Suprapubic skin (tissue), 4 donors: Measurements from ENCODE around the gene PRICKLE1. TPM values are rescaled to one million over a fixed set of nuclear protein-coding genes. Genes with fewer than 3 reads are reported as not detected.

Source experiments
- DNase-seq, 2 donors: peaks; one replicate each; pipeline ENCODE4 v3.0.0-alpha.2; 2019; ENCODE audit warnings: low spot score in 2 of 2
- H3K27ac ChIP-seq: fragments of 200-600 bp; sonication (generic); one replicate; pipeline ENCODE4 v1.5.1; 2019
- H3K27me3 ChIP-seq: fragments of 200-600 bp; sonication (generic); one replicate; pipeline ENCODE4 v1.5.1; 2019
- H3K36me3 ChIP-seq: fragments of 200-600 bp; sonication (generic); one replicate; pipeline ENCODE4 v1.5.1; 2019
- H3K4me1 ChIP-seq: fragments of 200-600 bp; sonication (generic); one replicate; pipeline ENCODE4 v1.5.1; 2019
- H3K4me3 ChIP-seq: fragments of 200-600 bp; sonication (generic); one replicate; pipeline ENCODE4 v1.5.1; 2019; ENCODE audit warnings: mild to moderate bottlenecking
- H3K9me3 ChIP-seq: fragments of 200-600 bp; sonication (generic); one replicate; pipeline ENCODE4 v1.5.1; 2019
- EP300 ChIP-seq: sonication (generic); formaldehyde crosslinking; IDR thresholded peaks from one replicate; pipeline ENCODE4 v1.6.1; 2017; ENCODE audit warnings: antibody characterized with exemption
- POLR2A ChIP-seq, 2 donors: fragments of 450-650 bp; IDR thresholded peaks; one replicate each; pipeline ENCODE4 v1.6.1; 2017; ENCODE audit warnings: antibody characterized with exemption in 2 of 2, mild to moderate bottlenecking in 2 of 2, moderate library complexity in 2 of 2
- POLR2AphosphoS5 ChIP-seq, 3 donors: sonication (generic); formaldehyde crosslinking; IDR thresholded peaks; one replicate each; pipeline ENCODE4 v1.6.1; 2017; ENCODE audit warnings: antibody characterized with exemption in 3 of 3
- WGBS: methylation state at CpG from one replicate; pipeline ENCODE4 v1.1.5; 2018; 5-methylcytosine and 5-hydroxymethylcytosine counted together
- total RNA-seq, 4 donors: library from RNA; depleted of rRNA; stranded (reverse); fragments of >200 nt; gene quantifications; one replicate each; pipeline ENCODE4 v1.1.0, GENCODE V29; 2016
- TF ChIP-seq, protein P1 (sequence below), 2 donors: fragments of 200-600 bp in 1 of 2; fragments of 450-650 bp in 1 of 2; sonication (generic) in 1 of 2; IDR thresholded peaks; one replicate each; pipeline ENCODE4 v1.5.1; 2016 to 2019; ENCODE audit warnings: antibody characterized with exemption in 2 of 2, mild to moderate bottlenecking in 1 of 2, moderate library complexity in 1 of 2

The PRICKLE1 gene
- total RNA-seq, 4 donors from 2014 or later: 5.8 to 18.9 (median 6.9) TPM

DNA sequence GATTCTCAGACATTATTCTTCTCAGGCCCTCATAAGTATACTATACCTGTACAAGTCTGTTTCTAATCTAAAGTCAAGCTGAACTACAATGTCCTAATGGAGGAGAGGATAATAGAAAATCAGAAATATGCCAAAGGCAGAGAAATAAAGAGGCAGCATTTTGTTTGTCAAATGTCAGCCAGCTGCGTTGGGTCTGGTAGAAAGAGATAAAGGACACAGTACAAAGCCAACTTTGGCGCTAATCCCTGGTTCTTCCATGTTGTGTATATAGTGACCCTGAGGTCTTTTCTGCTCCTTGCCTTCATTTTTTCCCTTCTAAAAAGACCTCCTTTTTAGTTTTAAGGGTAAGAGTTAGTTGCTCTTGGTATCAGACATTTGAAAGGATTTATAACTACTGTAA, 103.1 kb downstream of the PRICKLE1 start:
- no peak for DNase-seq
- no peaks in the 10 kb centered on the region for H3K27me3 ChIP-seq
- WGBS: 75% methylated on average over 2 of the region's 2 CpGs
- no peaks in the 10 kb centered on the region for H3K9me3 ChIP-seq
- H3K4me3 ChIP-seq: no peak overlapping the region
- H3K36me3 ChIP-seq: no peaks in the 10 kb centered on the region
- no peak for TF ChIP-seq POLR2A (IDR thresholded peaks at IDR 0.05)
- no peak for TF ChIP-seq EP300
- TF ChIP-seq, protein P1, sequence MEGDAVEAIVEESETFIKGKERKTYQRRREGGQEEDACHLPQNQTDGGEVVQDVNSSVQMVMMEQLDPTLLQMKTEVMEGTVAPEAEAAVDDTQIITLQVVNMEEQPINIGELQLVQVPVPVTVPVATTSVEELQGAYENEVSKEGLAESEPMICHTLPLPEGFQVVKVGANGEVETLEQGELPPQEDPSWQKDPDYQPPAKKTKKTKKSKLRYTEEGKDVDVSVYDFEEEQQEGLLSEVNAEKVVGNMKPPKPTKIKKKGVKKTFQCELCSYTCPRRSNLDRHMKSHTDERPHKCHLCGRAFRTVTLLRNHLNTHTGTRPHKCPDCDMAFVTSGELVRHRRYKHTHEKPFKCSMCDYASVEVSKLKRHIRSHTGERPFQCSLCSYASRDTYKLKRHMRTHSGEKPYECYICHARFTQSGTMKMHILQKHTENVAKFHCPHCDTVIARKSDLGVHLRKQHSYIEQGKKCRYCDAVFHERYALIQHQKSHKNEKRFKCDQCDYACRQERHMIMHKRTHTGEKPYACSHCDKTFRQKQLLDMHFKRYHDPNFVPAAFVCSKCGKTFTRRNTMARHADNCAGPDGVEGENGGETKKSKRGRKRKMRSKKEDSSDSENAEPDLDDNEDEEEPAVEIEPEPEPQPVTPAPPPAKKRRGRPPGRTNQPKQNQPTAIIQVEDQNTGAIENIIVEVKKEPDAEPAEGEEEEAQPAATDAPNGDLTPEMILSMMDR (IDR thresholded peaks at IDR 0.05): no peak
- TF ChIP-seq POLR2AphosphoS5 (IDR thresholded peaks at IDR 0.05): no peak
- peaks cover 28% of the 10 kb centered on the region for H3K4me1 ChIP-seq
- H3K27ac ChIP-seq: no peak overlapping the region

GRCh38 chr12:42485823-42486222, 103.7 kb downstream of the PRICKLE1 start:
- Histone ChIP-seq H3K9me3 (no peaks in the 10 kb centered on the region), H3K36me3 (no peaks in the 10 kb centered on the region), H3K4me1 (peaks cover 31% of the 10 kb centered on the region), H3K4me3 (no peak overlapping the region), H3K27ac (no peak overlapping the region), H3K27me3 (no peaks in the 10 kb centered on the region)
- no peak for DNase-seq
- WGBS: 89% methylated on average over 3 of the region's 3 CpGs
- TF ChIP-seq POLR2AphosphoS5 (IDR thresholded peaks at IDR 0.05) (no peak), POLR2A (IDR thresholded peaks at IDR 0.05) (no peak), EP300 (no peak)
- TF ChIP-seq, protein P1 (IDR thresholded peaks at IDR 0.05): no peak

GRCh38 chr12:42484996-42485395, 104.5 kb downstream of the PRICKLE1 start:
- no peaks in the 10 kb centered on the region for H3K27me3 ChIP-seq
- no peaks in the 10 kb centered on the region for H3K9me3 ChIP-seq
- H3K36me3 ChIP-seq: no peaks in the 10 kb centered on the region
- no peak overlapping the region for H3K27ac ChIP-seq
- no peak for TF ChIP-seq EP300
- TF ChIP-seq, protein P1 (IDR thresholded peaks at IDR 0.05): no peak
- no peak for TF ChIP-seq POLR2A (IDR thresholded peaks at IDR 0.05)
- TF ChIP-seq POLR2AphosphoS5 (IDR thresholded peaks at IDR 0.05): no peak
- H3K4me3 ChIP-seq: no peak overlapping the region
- DNase-seq: no peak
- WGBS: 65% methylated on average over 3 of the region's 3 CpGs
- peaks cover 31% of the 10 kb centered on the region for H3K4me1 ChIP-seq

GRCh38 chr12:42483521-42483790, 106.1 kb downstream of the PRICKLE1 start:
- H3K36me3 ChIP-seq: no peaks in the 10 kb centered on the region
- DNase-seq: peak in 1 of 2 donors; percentile 73
- no peaks in the 10 kb centered on the region for H3K27me3 ChIP-seq
- no peaks in the 10 kb centered on the region for H3K9me3 ChIP-seq
- WGBS: 0% methylated on average over 1 of the region's 30 CpGs
- peak overlapping the region; percentile 82 for H3K27ac ChIP-seq
- peaks cover 31% of the 10 kb centered on the region for H3K4me1 ChIP-seq
- TF ChIP-seq POLR2A (IDR thresholded peaks at IDR 0.05) (no peak), POLR2AphosphoS5 (IDR thresholded peaks at IDR 0.05) (no peak), EP300 (no peak)
- TF ChIP-seq, protein P1 (IDR thresholded peaks at IDR 0.05): no peak
- peak overlapping the region; percentile 94 for H3K4me3 ChIP-seq

DNA sequence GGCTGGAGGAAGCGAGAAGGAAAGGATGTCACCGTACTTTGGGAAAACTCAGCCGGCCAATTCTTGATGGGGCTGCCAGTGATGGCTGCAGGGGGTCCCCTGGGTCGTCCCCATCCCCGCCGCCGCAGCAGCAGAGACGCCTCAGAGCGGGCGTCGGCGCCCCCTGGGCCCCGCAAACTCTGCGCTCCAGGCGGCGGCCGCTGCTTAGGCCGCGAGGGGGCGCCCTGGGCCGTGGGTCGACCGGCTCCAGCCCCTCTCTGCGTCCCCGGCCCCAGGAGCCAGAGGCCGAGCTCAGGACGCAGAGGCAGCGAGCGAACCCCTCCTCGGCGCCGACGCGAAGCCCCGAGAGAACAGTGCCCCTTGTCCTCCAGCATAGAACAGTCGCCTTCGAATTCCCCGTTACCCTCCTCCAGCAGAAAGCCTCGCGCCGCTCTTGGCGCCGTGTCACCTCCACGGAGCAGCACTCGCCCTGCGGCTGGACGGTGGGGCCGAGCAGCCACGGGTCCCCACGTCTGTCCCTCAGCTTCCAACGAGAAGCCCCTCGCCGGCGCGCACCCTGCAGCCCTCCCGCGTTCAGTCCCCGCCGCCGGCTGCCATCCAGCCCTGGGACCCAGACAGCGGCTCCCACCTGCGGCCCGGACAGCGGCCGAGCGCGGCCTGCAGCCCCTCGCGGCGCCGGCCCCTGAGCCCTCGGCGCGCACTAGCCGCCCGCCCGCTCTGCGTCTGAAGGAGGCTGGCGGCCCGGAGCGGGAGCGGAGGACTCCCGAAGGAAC, 106.6 kb downstream of the PRICKLE1 start:
- Histone ChIP-seq H3K9me3 (no peaks in the 10 kb centered on the region), H3K4me1 (peaks cover 31% of the 10 kb centered on the region), H3K27ac (peak overlapping the region; percentile 82), H3K36me3 (no peaks in the 10 kb centered on the region), H3K4me3 (peak overlapping the region; percentile 94), H3K27me3 (no peaks in the 10 kb centered on the region)
- WGBS: 4% methylated on average over 11 of the region's 83 CpGs
- DNase-seq: peak; percentile 69 to 80
- TF ChIP-seq, protein P1 (IDR thresholded peaks at IDR 0.05): peak; percentile 46 to 93
- TF ChIP-seq EP300: no peak
